GM18870 (cell line): ENCODE results near the gene MOG.
"Not testable (repeated sequence)": the region's sequence is repeated elsewhere in the genome, so short reads cannot be mapped to it uniquely, and the experiment has no call there.

Source experiments
- ATAC-seq: cut with Tn5 transposase; IDR thresholded peaks from one replicate; pipeline ENCODE4 v1.9.1; 2021; ENCODE audit warnings: moderate library complexity; ENCODE audit not compliant: unreplicated experiment

MOG gene

DNA sequence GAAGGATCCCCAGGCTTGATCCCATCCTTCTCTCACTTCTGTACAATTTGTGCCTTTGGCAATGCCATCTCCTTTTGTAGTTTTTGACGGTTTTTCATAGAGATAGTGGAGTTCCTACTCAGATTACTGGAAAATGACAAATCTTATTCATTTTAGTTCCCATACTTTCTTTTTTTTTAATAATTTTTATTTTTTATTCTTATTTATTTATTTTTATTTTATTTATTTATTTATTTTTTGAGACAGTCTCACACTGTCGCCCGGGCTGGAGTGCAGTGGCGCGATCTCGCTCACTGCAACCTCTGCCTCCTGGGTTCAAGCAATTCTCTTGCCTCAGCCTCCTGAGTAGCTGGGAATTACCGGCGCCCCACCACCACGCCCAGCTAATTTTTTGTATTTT lies 19.6 kb upstream of the MOG start:
- ATAC-seq = no peak

DNA sequence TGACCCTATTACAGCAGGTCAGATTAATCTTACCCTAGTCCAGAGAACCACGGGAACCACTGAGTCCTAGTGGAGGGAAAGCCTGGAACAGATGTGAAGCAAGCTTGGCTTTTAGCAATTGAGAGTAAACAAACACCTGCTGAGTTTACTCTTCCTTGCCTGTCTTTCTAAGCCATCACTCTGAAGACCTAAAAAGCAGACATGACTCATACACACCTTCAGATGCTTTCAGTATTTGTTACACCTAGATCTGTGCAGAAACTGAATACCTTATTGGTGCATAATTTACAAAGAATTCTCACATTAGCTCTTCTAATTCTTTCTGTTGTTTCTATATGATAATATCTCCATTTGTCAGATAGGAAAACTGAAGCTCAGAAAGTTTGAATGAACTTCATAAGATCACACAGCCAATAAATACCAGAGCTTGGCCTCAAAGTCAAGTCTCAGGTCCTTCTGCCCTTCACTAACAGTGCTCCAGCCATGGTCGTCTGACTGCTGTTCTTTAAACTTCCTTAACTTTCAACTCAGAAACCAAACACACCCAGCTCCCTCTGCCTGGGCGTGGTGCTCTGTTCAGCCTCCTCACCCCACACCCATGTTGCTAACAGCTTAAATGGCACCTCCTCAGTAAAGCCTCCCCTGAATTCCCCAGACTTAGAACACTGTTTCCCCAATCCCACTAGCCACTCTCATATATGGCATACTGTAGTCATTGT lies 15.3 kb upstream of the MOG start:
- ATAC-seq = no peak

DNA sequence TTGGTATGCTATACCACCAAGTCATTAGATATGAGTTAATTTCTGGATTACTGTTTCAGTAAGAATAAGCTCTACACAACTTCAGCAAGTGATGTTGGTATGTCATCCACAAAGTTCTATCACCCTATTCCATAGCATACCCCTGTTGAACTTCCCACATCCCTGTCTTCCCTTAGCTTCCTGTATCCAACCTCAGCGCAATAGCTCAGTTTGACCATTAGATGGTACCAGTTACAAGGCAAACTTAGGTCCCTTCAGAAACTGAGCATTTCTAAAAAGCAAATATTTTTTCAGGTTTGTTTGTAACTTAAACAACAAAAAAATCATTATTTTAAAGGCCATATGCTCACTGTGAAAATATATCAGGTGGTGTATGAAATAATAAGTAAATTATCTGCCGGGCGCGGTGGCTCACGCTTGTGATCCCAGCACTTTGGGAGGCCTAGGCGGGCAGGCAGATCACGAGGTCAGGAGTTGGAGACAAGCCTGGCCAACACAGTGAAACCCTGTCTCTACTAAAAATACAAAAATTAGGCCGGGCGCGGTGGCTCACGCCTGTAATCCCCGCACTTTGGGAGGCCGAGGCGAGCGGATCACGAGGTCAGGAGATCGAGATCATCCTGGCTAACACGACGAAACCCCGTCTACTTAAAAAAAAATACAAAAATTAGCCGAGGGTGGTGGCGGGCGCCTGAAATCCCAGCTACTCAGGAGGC lies 8.8 kb upstream of the MOG start:
- ATAC-seq = no peak

DNA sequence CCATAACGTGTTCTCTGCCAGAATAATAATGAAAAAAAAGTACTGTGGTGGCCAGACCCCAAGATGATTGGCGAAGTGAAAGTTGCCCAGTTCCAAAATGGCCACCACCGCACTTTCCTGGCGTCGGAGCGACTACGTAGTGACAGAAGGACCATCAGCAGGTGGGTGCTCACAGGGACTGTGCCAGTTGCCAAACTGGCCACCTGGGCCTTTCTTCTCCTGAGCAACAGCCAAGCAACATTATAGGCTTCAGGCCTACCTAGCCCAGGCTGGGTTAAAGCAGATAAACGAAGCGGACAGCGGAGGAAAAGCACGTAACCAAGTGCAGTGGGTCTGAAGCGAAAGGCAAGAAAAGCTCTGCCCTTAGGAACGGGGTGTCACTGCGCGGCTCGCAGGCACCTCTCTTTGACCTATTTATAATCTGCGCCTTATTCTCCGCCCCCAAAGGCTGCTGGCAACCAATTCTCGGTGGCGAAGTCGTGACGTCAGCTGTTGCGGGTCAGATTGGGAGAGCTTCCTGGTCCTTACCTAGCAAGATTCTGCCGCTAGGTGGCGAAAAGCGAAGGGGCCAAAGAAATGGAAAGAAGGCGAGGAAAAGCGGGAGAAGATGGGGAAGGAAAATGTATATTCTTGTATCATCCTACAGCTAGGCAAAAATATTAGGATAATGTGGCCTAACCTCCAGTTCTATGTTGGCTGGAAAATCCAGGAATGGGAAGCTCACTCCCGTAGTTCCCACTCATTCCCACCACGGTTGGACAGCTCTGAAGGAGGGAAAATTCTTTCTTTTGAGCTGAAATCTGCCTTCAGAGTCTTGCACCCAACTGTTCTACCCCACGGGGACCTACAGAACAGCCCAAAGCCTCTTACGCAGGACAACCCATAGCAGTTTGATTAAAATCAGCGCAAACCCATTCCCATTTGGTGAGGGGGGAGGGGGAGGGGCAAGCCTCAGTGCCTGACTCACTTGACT lies 6.9 kb upstream of the MOG start:
- peak; percentile 96 for ATAC-seq

DNA sequence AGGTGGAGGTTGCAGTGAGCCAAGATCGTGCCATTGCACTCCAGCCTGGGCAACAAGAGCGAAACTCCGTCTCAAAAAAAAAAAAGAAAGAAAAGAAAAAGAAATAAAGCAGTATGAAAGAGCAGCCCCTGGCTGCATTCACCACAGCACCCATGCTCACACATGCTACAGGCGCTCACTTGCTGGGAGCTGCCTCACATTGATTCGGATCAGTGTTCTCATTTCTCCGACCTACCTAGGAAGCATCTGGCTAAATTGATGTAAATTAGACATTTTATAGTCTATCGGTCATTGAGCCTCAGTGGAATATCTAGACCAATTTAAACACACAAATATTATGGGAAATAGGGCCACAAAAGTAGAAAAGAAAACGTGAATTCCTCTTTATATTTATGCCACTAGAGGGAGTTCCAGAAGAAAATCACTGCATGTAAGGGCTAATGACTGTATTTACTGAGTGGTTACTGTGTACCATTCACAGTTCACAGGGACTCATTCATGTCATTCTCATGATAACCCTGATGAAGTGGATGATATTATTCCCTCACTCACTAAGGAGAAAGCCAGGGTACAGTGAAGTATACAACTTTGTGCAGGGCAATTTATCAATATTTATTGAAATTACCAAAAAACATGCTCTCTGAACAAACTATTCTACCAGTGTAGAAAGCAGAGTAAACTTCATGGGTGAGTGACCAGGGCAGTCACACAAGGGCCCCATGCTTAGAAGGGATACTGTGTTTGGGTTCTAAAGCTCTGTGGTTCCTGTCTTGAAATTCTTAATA lies 5.3 kb upstream of the MOG start:
- ATAC-seq = no peak

DNA sequence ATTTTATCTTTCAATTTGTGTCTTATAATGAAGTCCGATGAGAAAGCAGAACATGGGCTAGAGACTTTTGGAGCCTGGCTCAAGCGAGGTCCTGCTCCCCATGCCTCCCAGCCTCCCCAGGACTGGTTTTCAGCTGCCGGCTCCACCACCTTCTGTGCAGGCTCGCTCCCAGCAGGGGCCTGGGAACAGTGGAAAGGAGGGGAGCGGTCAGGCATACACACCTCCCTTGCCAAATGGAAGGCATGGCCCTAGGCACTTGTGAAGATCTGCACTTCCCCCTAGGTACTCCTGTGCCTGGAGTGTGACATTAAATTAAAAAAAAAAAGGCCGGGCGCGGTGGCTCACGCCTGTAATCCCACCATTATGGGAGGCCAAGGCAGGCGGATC lies 4.7 kb upstream of the MOG start:
- ATAC-seq = no peak

DNA sequence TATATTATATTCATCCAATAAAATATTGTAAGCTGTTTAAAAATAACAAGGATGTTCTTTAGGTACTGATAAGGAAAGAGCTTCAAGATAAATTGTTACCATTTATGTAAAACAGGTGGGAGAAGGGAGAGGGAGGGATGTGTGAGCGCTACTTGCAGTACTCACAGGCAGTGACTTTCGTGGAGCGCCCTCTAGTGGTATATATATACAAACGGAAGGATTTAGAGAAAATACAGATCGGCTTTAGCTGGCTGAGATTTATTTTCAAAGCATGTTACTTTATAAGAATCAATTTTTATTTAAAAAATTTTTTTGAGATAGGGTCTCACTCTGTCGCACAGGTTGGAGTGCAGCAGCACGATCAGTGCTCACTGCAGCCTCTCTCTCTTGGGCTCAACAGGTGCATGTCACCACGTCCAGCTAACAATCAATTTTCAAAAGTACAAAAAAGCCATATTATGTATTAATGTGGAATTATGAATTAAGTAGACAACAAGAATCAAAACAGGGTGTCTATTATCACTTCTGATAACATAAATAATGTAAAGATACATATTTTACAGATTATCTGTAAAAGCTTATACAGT lies 3.3 kb upstream of the MOG start:
- ATAC-seq = no peak

DNA sequence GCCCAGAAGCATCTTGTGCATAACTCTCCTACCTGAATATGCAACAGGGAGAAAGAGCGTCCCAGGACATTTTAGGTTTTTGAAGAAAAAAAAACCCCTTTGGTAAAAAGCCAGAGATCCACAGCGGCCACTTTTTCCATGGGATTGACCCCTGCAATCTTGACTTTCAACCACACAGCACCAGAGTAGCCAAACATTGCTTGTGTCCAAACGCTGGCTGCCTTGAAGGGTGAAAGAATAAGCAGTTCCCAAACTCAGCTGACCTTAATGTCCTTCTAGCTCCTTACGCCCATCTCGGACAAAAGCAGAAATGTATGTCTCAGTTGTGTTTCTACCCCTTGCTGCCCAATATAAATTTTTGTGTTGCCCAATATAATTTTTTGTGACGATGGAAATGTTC lies 1.2 kb upstream of the MOG start:
- no peak for ATAC-seq

DNA sequence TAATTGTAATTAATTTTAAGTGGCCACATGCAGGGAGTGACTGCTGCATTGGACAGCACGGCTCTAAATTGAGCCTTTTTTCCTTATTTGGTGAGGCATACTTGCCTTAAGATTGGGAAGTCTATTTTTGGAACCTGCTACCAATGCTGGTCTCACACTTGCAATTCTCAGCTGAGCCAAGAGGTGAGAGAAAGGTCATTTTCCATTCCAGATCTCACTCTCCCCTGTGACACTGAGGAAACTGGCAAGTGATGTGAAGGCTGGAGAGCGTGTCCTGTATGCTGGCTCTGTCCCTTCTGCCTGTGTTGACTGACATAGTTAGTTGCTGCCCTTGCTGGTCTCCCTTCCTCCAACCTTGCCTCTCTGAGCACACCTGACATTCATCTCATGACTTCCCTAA lies 735 bp upstream of the MOG start:
- no peak for ATAC-seq

DNA sequence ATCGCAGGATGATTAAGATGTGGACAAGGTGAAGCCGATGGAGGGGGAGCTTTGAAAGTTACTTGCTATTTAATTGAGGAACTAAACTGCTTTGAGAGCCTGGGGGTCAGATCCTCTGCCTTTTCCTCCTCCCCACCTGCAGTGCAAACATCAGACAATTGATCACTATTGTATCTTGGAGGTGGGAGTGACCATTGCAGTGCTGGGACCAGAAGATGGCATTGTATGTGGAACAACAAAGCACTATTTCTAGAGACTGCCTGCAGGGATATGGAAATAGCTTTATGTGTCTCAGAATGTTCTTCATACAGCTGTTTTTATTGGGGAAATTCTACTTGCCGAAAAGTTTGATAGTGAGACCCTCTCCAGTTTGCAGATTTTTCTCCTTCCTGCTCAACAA lies 4.2 kb downstream of the MOG start:
- no peak for ATAC-seq

DNA sequence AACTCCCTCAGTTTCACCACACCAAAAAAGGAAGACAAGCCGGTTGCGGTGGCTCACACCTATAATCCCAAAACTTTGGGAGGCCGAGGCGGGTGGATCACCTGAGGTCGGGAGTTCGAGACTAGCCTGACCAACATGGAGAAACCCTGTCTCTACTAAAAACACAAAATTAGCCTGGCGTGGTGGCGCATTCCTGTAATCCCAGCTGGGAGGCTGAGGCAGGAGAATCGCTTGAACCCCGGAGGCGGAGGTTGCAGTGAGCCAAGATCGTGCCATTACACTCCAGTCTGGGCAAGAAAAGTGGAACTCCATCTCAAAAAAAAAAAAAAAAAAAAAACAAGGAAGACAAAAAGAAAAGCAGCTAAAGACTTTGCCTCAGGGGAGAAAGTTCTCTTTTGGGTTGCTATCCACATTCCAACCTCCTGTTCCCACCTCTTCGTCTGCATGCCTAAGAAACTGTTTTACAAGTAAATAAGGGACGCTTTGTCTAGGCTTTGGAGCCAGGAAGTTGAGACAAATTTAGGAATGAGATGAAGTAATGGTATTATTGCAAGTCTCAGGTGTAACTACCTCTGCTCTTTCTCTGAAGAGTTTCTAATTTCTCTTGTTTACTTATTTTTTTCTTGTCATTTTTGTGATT lies 4.7 kb downstream of the MOG start:
- not testable (repeated sequence) for ATAC-seq

DNA sequence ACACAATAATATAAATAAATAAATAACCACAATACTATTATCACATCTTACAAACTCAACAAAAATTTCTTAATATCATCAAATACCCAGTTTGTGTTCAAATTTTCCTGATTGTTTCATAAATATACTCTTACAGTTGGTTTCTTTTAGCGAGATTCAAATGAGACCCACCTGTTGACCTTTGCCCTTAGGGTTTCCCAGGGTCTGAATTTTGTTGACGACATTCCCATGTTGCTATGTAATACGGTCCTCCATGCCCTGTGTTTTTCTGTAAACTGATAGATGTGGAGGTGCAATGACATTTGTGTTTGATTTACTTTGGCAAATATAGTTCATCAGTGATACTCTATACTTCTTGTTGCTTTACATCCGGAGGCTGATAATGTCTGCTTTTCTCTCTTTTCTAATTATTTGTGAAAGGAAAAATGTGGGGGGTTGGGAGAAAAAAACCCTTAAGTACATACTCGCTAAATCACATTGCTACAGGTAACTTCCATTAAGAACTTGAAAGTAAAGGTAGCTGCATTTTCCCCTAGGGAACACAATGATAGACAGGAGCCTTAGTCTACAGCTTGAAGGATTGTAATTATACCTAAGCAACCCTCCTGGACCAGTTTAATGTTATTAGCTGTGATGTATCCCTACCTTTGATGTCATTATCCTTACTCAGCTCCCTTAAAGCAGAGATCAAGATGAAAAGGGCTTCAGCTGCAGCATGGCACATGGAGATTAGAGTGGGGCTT lies 6.6 kb downstream of the MOG start:
- ATAC-seq = no peak

DNA sequence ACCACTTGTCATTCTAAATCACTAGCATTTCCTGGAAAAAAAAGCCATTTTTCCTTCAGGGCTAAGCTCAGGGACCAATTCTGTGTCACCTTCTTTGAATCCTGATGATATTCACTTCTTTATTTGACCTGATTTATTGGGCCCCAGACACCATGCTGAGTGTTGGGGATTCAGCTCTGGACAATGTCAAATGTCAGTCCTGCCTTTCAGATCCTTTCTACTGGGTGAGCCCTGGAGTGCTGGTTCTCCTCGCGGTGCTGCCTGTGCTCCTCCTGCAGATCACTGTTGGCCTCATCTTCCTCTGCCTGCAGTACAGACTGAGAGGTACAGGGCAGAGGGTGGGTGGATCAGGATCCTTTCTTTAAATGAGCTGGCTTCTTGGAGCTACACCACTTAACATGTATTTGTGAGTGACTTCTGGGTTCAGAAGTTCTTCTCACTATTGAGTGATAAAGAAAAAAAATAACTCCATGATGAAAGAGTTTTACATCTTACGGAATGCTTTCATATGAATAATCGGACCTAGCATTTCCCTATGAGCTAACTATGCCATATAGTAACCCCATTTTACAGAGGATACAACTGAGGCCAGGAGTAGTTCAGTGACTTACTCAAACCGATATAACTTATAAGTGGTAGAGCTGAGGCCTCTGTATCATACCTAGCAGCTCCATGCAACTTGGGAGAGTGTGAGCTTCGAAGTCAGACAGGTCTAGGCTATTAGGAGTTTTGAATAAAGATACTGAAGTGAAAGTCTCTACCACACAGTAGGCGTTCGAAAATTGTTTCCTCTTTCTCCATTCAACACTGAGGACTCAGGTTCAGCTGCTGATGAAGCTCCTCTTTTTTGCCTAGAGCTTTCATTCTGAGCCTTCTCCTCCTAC lies 9.3 kb downstream of the MOG start:
- ATAC-seq = no peak

DNA sequence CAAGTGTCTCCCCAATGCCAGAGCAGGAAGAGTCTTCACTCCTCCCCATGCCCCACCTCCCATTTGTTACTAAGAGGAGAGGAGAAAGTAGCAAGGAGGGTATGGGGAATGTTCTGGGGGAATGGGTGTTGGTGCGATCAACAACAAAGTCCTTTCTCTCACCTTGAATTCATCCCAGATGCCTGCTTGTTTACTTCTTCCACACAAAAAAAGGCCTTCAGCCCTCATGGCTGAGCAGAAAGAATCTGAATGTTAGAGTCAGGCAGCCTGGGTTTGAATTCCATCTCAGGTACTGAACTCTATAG lies 9.9 kb downstream of the MOG start:
- no peak for ATAC-seq

DNA sequence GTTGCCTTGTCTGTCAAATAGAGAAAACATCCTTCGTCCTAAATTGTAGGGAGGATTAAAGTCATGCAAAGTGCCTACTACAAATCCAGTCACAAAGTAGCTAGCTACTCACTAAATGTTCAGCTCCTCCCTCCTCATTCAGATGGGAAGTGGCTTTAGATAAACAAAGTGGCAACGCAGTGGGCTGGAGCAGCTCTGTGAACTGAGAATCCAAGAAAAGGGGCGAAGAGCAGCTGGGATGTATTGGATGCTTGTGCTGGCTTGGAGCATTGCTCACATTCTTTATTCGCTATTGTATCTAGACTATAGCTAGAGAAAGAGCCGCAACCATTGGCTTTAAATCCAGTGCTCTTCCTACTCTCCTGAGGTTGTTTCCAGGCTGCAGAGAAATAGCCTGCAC lies 10.3 kb downstream of the MOG start:
- ATAC-seq = no peak

DNA sequence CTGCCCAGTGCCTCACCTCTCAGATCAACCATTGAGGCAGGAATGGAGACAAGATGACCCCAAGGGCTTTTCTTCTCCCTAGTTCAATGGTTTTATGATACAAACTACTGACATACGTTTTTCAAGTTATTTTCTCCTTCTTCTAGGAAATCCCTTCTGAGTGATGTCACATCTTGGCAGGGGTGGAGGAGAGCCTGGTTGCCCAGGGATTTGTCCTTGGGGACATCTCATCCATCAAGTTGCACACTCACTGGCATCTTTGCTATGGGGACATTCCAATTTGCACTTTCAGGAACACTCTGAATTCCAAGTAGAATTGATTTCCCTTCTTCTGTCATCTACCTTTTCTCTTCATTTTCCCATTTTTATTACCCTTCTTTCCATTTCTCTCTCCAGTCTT lies 14.1 kb downstream of the MOG start:
- ATAC-seq = no peak

DNA sequence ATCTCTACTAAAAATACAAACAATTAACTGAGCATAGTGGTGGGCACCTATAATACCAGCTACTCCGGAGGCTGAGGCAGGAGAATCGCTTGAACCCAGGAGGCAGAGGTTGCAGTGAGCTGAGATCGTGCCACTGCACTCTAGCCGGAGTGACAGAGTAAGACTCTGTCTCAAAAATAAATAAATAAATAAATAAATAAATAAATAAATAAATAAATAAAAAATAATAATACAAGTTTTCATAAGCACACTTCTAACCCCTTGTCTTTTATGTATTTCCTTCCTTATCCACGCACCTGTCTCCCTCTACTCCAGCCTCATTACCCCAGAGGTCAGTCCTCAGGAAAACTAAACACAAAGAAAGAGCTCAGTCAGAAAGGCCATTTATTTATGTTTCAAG lies 15.2 kb downstream of the MOG start:
- not testable (repeated sequence) for ATAC-seq

DNA sequence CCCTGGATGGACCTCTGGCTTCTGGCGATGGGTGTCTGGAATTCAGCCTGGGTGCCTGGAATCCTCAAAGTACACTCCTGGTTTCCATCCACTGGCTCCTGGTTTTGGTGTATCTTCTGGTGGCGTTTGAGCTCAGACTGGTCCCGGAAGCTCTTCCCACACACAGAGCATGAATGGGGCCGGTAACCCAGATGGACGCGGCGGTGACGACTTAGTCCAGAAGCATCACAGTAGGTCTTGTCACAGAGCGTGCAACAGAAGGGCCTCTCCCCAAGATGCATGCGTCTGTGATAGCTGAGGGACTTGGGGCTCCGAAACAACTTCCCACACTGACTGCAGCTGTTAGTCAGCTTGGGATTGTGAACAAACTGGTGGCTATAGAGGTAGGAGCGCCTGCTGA lies 16.3 kb downstream of the MOG start:
- no peak for ATAC-seq

DNA sequence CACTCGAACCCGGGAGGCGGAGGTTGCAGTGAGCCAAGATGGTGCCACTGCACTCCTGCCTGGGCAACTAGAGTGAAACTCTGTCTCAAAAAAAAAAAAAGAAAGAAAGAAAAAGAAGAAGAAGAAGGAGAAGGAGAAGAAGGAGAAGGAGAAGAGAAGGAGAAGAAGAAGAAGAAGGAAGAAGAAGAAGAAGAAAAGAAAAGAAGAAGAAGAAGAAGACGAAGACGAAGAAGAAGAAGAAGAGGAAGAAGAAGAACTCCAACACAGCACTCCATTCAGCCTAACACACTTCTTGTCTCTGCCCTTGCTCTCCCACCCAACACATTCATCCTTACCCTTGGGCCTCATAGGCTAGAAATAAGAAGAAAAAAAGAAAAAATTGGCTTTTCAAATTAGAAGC lies 17.1 kb downstream of the MOG start:
- no peak for ATAC-seq
